Metanephros (tissue), 1 donor: ENCODE data around the gene SERPINA12. TPM values are rescaled to one million over a fixed set of nuclear protein-coding genes. Genes with fewer than 3 reads are reported as not detected.

ENCODE experiments used
- total RNA-seq: library from RNA; depleted of rRNA; stranded (reverse); fragments of >200 nt; gene quantifications from one replicate; pipeline ENCODE4 v1.2.3, GENCODE V29; 2014

SERPINA12 gene, protein sequence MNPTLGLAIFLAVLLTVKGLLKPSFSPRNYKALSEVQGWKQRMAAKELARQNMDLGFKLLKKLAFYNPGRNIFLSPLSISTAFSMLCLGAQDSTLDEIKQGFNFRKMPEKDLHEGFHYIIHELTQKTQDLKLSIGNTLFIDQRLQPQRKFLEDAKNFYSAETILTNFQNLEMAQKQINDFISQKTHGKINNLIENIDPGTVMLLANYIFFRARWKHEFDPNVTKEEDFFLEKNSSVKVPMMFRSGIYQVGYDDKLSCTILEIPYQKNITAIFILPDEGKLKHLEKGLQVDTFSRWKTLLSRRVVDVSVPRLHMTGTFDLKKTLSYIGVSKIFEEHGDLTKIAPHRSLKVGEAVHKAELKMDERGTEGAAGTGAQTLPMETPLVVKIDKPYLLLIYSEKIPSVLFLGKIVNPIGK
- not detected for total RNA-seq

DNA sequence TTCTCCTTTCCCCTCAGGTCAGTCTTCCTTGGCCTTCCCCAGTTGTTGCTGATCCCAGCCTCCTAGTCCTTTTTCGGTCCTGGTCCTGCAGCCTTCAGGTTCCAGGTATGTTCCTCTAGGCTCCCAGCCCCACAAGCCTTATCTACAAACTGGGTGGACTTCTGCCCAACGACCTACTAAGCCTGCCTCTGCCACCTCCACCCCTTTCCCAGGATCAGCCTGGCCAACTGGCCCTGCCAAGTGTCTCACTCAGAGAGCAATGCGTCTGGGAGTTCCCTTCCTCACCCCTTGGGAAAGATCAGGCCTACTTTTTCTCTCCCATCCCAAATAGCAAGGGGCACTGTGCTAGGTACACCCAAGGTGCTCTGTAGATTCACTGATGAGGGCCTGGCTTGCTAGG is at the start of gene SERPINA12:
Gene SERPINA12, minus strand, starts transcription at position 114 of the 400 bp plus-strand sequence. CDS start 11,072 bp downstream, outside the sequence.

DNA sequence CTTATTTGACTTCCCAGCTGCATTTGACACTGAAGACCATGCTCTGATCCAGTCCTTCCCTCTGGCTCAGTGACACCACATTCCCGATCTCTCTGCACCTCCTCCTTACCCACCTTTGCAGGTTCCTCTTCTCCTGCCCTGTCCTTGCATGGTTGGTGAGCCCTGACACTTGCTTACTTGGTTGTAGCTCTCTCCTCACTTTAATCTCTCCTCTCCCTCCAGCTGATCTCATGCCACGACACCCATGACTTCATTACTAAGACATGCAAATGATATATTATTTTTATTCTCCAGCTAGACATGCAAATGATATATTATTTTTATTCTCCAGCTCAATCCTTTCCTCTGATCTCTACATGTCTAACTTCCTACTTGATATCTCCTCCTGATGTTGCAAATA is 33.2 kb downstream of the SERPINA12 start, which contains the start of gene SERPINA9:
Gene SERPINA9, minus strand, starts transcription at position 175 of the 400 bp plus-strand sequence. CDS start 6,357 bp downstream, outside the sequence.

Other genes starting within 250 kb of the SERPINA12 start
- 0.06 TPM for gene SERPINA10, start 216.2 kb downstream of the SERPINA12 start, total RNA-seq
- gene SERPINA6, start 186.1 kb downstream of the SERPINA12 start, total RNA-seq: 1.2 TPM
- not detected for gene SERPINA2, start 142.8 kb downstream of the SERPINA12 start, total RNA-seq
- gene SERPINA1, start 120.9 kb downstream of the SERPINA12 start, total RNA-seq: 27.6 TPM
- 0.18 TPM for gene SERPINA11, start 56.7 kb downstream of the SERPINA12 start, total RNA-seq
- gene SERPINA9, start 33.3 kb downstream of the SERPINA12 start, total RNA-seq: not detected
- gene SERPINA4, start 52.0 kb upstream of the SERPINA12 start, total RNA-seq: 1.4 TPM
- 20.0 TPM for gene SERPINA5, start 72.0 kb upstream of the SERPINA12 start, total RNA-seq
- gene SERPINA3, start 102.9 kb upstream of the SERPINA12 start, total RNA-seq: 0.29 TPM